Subcutaneous abdominal adipose tissue (tissue), 5 donors: ENCODE results near the gene ELMO1.

Experiments used
- H3K27ac ChIP-seq: one replicate; pipeline ENCODE4 v1.7.0; 2013; ENCODE audit warnings: low read depth, mild to moderate bottlenecking, inconsistent platforms, low read length, moderate library complexity
- H3K27me3 ChIP-seq, 5 donors: one replicate each; pipeline ENCODE4 v1.7.0; 2013; ENCODE audit warnings: low read length in 5 of 5, inconsistent platforms in 1 of 5; ENCODE audit not compliant: control insufficient read depth in 5 of 5, insufficient read depth in 4 of 5
- H3K36me3 ChIP-seq, 5 donors: one replicate each; pipeline ENCODE4 v1.7.0; 2013; ENCODE audit warnings: low read length in 5 of 5; ENCODE audit not compliant: control insufficient read depth in 5 of 5, insufficient read depth in 5 of 5
- H3K4me1 ChIP-seq, 5 donors: one replicate each; pipeline ENCODE4 v1.7.0; 2013; ENCODE audit warnings: low read length in 5 of 5, mild to moderate bottlenecking in 3 of 5, moderate library complexity in 1 of 5; ENCODE audit not compliant: control insufficient read depth in 5 of 5, insufficient read depth in 5 of 5
- H3K4me3 ChIP-seq, 5 donors: one replicate each; pipeline ENCODE4 v1.7.0; 2013; ENCODE audit warnings: low read length in 5 of 5, low read depth in 1 of 5
- H3K9ac ChIP-seq, 5 donors: one replicate each; pipeline ENCODE4 v1.7.0; 2013; ENCODE audit warnings: low read length in 5 of 5, mild to moderate bottlenecking in 4 of 5, moderate library complexity in 3 of 5
- H3K9me3 ChIP-seq, 5 donors: one replicate each; pipeline ENCODE4 v1.7.0; 2013; ENCODE audit warnings: low read length in 5 of 5; ENCODE audit not compliant: control insufficient read depth in 5 of 5
- donor health status: healthy.
- donor health status: healthy.
- donor health status: healthy.
- donor health status: healthy.
- donor health status: healthy.

ELMO1 gene

GRCh38 chr7:37068038-37068437, 380.6 kb downstream of the ELMO1 start:
- no peak overlapping the region for H3K9ac ChIP-seq
- peaks cover 0 to 2% (median 0%) of the 10 kb centered on the region in 5 donors for H3K4me1 ChIP-seq
- no peak overlapping the region for H3K27ac ChIP-seq
- H3K36me3 ChIP-seq = no peaks in the 10 kb centered on the region
- no peaks in the 10 kb centered on the region for H3K9me3 ChIP-seq
- H3K27me3 ChIP-seq = no peaks in the 10 kb centered on the region
- no peak overlapping the region for H3K4me3 ChIP-seq

DNA sequence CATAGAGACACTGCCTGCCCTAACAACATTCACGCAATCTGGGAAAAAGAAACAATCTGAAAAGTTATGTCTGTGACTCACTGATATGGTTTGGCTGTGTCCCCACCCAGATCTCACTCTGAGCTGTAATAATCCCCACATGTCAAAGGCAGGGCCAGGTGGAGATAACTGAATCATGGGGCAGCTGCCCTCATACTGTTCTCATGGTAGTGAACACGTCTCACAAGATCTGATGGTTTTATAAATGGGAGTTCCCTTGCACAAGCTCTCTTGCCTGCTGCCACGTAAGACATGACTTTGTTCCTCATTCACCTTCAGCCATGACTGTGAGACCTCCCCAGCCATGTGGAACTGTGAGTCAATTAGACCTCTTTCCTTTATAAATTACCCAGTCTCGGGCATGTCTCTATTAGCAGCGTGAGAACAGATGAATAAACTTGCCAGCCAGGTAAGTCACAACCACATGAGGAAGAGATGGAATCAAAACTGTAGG, 382.8 kb downstream of the ELMO1 start:
- Histone ChIP-seq H3K27me3 (no peaks in the 10 kb centered on the region), H3K4me1 (peaks cover 0 to 7% (median 0%) of the 10 kb centered on the region in 5 donors), H3K36me3 (no peaks in the 10 kb centered on the region), H3K9me3 (no peaks in the 10 kb centered on the region), H3K4me3 (no peak overlapping the region), H3K27ac (no peak overlapping the region), H3K9ac (no peak overlapping the region)

DNA sequence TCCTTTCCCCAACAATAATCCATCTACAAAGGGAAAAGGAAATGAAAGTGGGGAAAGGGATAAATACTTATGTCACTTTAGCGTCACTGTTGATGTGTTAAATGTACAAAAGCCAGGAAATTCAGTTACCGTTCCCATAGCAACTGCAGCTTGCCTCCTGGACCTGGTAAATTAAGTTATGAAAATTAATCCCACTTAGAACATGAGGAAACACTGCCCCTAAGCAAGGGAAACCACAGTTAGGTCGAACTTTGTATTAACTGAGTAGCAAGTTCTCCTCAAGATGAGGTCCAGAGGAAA, 386.2 kb downstream of the ELMO1 start:
- H3K4me3 ChIP-seq = no peak overlapping the region
- H3K4me1 ChIP-seq = peaks cover 0 to 7% (median 0%) of the 10 kb centered on the region in 5 donors
- H3K36me3 ChIP-seq = no peaks in the 10 kb centered on the region
- H3K9ac ChIP-seq = no peak overlapping the region
- H3K27ac ChIP-seq = no peak overlapping the region
- no peaks in the 10 kb centered on the region for H3K9me3 ChIP-seq
- no peaks in the 10 kb centered on the region for H3K27me3 ChIP-seq

DNA sequence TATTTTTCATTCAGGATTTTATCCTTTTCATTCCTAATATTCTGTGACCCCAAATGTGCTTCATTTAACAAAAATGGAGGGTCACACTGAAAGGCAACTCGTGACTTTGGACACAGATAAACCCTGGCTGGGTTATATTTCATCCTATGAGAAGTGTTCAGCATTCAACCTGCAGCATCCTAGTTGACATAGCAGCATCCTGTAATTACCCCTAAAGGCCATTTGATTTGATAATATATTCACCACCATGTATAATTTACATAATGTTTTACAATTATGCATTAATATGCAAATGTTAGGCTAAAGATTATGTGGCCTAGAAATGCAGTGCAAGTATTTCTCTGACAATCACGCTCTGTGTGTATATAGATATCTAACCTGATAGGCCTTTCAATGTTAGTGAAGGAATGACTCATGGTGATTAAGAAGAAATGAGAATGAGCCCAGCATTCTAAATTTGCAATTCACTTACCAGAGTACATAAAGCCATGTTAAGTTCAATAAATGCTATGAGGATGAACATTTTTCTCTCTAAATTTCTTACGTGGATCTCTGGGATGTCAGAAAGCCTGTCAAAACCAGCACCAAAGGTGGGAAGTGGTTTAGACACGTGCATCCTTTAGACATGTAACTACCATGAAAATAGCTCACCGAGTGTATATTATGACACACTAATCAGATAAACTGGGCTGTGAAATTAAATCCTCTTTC, 386.7 kb downstream of the ELMO1 start:
- Histone ChIP-seq H3K36me3 (no peaks in the 10 kb centered on the region), H3K9me3 (no peaks in the 10 kb centered on the region), H3K27ac (no peak overlapping the region), H3K4me3 (no peak overlapping the region), H3K27me3 (no peaks in the 10 kb centered on the region), H3K4me1 (peaks cover 0 to 7% (median 0%) of the 10 kb centered on the region in 5 donors), H3K9ac (no peak overlapping the region)

- no peaks in the 10 kb centered on the region for H3K9me3 ChIP-seq
- no peak overlapping the region for H3K9ac ChIP-seq
- H3K27ac ChIP-seq = no peak overlapping the region
- peaks cover 0 to 3% (median 0%) of the 10 kb centered on the region in 5 donors for H3K36me3 ChIP-seq
- H3K4me1 ChIP-seq = no peaks in the 10 kb centered on the region
- no peaks in the 10 kb centered on the region for H3K27me3 ChIP-seq
- no peak overlapping the region for H3K4me3 ChIP-seq
These were observed 392.3 kb downstream of the ELMO1 start for GRCh38 chr7:37056234-37056912.

- Histone ChIP-seq H3K9me3 (no peaks in the 10 kb centered on the region), H3K4me1 (no peaks in the 10 kb centered on the region), H3K9ac (no peak overlapping the region), H3K4me3 (no peak overlapping the region), H3K27me3 (no peaks in the 10 kb centered on the region), H3K36me3 (peaks cover 0 to 3% (median 0%) of the 10 kb centered on the region in 5 donors), H3K27ac (no peak overlapping the region)
These were observed 393.9 kb downstream of the ELMO1 start for GRCh38 chr7:37054624-37055241.

DNA sequence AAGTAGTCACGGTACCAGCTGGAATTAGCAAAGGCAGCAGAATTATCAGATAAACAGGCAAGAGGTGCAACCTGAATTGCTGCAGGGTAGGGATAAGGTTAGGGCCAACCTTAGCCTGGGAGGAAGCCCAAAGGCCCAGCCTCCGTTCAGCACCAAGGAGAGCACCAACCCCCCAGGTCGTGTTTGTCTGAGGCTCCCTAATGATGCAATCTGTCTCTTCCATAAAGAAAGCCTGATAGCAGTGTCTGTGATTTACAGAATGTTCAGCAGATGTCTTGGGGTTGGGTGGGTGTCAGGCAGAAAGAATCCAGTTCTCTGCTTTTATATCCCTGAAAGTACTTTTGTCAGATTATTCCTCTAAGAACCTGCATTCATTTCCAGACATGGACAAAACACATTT, 396.0 kb downstream of the ELMO1 start:
- Histone ChIP-seq H3K36me3 (peaks cover 0 to 3% (median 0%) of the 10 kb centered on the region in 5 donors), H3K27me3 (no peaks in the 10 kb centered on the region), H3K4me3 (no peak overlapping the region), H3K9ac (no peak overlapping the region), H3K4me1 (no peaks in the 10 kb centered on the region), H3K9me3 (no peaks in the 10 kb centered on the region), H3K27ac (no peak overlapping the region)

GRCh38 chr7:37050801-37051200, 397.9 kb downstream of the ELMO1 start:
- no peaks in the 10 kb centered on the region for H3K9me3 ChIP-seq
- H3K27ac ChIP-seq = no peak overlapping the region
- no peak overlapping the region for H3K9ac ChIP-seq
- peaks cover 0 to 14% (median 2%) of the 10 kb centered on the region in 5 donors for H3K4me1 ChIP-seq
- no peaks in the 10 kb centered on the region for H3K36me3 ChIP-seq
- no peaks in the 10 kb centered on the region for H3K27me3 ChIP-seq
- H3K4me3 ChIP-seq = no peak overlapping the region

- Histone ChIP-seq H3K36me3 (no peaks in the 10 kb centered on the region), H3K9me3 (no peaks in the 10 kb centered on the region), H3K27ac (no peak overlapping the region), H3K9ac (no peak overlapping the region), H3K4me1 (peaks cover 0 to 16% (median 4%) of the 10 kb centered on the region in 5 donors), H3K27me3 (no peaks in the 10 kb centered on the region), H3K4me3 (no peak overlapping the region)
These were observed 400.0 kb downstream of the ELMO1 start for GRCh38 chr7:37048674-37049073.

DNA sequence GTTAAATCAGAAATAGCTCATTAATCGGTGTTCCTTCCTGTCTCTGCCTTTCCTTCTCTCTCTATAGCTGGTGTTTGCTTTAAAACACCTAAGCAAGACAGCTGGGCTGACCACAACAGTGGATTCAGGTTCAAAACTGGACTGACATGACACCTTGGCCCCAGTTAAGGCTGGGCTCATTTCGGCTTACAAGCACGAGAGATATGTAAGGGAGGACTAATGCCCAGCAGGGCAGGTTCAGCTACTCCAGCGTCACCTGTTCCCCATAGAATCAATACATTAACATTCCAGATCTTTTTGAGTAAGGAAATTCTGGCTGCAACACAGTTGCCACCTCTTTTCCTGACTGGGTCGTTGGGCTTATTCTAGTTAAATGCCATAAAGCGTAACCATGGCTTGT, 401.4 kb downstream of the ELMO1 start:
- Histone ChIP-seq H3K4me3 (no peak overlapping the region), H3K27ac (no peak overlapping the region), H3K9me3 (no peaks in the 10 kb centered on the region), H3K4me1 (peaks cover 0 to 16% (median 4%) of the 10 kb centered on the region in 5 donors), H3K27me3 (no peaks in the 10 kb centered on the region), H3K36me3 (no peaks in the 10 kb centered on the region), H3K9ac (no peak overlapping the region)
